NCI-H146 (cell line): ENCODE results near the gene MID1.

Experiments
- DNase-seq: peaks from one replicate; lab custom pipeline; 2025; lab: John Stamatoyannopoulos, UW

The MID1 gene

DNA sequence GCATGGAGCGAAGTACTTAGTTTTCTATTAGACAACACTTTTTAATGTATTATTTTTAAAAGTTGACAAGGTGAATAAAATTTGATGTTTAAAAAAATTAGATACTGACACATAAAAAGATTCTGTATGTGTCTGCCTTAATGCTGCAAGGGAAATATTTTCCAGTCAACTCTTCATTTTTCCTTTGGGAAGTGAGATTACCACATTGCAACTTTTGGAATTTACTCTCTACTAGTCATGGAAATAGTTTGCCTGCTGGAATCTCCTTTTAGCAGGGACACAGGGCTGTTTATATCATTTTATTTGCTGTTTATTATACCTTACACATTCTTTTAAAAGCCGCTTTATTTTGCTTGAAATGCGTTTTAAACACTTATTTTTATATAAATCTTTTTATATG lies 135.1 kb downstream of the MID1 start:
- DNase-seq = no peak

DNA sequence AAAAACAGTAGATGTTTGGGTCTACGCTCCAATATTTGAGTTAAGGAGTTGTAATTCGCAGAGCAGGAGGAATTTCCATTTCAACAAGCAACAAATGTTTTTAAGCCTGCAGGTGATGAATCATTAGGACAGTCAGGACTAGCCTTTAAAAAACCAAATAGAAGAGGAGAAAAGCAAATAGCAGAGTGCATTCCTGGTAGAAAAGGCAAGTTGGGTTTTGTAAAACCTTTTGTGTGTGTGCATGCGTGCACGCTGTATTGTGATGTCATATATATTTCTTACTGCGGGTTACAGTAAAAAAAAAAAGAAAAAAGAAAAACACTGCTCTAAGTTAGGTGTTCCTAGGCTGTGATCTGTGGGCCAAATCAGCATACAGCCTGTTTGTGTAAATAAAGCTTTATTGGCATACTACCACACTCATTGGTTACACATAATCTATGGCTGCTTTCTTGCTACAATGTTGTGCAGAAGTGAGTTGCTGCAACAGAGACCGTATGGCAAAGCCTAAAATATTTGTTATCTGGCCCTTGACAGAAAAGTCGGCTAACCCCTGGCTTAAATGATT lies 135.6 kb downstream of the MID1 start:
- no peak for DNase-seq

DNA sequence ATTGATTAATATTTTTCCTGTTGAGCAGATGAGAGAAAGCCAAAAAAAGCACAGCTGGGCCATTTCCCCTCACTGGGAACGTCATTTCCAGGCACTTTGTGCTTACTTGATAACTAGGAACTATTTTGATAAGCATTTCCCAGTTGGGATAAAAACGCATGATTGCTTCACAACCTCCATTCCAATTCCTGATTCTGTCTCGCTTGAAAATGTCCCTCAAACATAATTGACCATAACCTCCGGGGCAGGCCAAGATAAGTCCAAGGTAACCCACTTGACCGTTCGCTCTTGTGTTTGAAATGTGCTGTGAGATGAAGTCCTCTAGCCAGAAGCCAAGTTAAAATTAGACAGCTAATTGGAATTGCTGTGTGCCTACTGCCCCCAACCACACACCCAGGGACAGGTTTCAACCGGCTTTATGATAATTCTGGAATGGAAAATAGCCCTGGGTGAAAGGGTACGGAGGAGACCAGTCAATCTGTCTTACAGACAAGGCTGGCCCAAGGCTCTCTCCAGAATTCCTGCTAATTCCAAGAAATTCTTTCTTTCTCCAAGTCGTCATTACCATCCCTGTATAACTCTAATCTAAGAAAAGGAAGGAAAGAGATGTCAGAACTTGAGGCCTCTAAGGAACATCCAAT lies 137.1 kb downstream of the MID1 start:
- no peak for DNase-seq

DNA sequence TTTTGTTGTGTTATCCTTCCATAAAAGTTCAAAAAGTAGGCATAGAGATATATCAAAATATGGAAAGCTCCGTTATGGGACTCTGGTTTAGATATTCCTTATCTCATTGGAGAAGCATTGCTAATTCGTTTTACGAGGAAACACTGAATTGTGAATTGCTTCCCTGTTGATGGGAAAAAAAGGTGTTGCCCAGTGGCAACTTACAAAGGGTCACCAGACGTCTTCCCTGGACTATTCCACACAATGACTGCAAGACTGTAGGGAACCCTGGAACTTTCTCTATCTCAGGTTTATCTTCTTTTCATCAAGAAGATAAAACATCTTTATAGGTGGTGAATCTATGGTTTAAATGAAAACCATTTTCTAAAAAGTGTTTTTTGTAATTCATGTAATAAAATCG lies 137.7 kb downstream of the MID1 start:
- no peak for DNase-seq

DNA sequence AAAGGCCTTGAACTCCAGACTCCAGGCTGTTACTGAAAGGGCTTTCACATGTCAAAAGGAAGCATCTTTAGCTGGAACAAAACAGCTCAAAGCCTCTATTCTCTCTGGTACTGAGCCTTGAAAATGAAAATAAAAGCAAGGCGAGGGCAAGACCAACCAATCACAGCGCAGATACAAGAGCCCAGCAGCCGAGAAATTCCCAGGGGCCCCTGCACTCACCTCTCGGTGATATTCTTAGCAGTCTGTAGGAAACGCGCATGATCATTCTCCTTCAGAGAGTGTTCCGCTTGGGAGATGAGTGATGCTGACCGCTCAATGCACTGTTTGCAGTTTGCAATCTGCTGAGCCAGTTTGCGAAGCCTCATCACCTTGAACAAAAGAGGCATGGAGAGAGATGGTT lies 138.1 kb downstream of the MID1 start:
- no peak for DNase-seq

DNA sequence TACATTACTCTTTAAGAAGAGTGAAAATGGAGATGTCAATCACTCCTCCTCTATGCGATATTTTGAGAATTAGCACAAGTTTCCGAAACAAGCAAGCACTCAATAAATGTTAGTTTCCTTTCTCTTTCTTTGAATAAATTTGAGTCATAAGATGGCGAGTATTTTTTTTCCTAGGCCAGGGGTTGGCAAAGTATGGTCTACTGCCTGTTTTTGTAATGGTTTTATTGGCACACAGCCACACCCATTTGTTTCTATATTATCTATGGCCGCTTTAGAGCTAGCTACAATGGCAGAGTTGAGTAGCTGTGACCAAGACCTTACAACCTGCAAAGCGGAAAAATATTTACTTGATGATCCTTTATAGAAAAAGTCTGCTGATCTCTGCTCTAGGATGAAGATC lies 139.5 kb downstream of the MID1 start:
- DNase-seq = no peak

DNA sequence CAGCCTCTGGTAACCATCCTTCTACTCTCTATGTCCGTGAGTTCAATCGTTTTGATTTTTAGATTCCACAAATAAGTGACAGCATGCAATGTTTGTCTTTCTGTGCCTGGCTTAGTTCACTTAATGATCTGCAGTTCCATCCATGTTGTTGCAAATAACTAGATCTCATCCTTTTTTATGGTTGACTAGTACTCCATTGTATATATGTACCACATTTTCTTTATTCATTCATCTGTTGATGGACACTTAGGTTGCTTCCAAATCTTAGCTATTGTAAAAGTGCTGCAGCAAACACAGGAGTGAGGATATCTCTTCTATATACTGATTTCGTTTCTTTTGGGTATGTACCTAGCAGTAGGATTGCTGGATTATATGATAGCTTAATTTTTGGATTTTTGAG lies 140.9 kb downstream of the MID1 start:
- DNase-seq = no peak

DNA sequence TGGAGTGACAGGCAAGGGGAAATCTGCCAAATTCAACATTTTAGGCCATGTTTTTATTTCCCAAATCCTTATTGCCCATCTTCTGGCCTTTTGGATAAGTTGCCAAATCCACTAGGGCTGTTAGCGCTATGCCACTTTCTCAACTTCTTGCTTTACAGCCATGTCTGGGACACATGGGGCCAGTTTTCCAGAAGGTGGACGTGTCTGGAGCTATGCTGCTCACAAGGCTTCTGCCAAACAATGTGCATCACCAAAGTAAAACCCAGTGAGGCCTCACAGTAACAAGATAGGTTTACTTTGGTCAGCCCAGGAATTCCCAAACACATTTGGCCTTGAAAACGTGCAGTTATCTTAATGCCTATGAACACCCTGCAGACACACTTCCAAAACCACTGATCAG lies 142.9 kb downstream of the MID1 start:
- no peak for DNase-seq

DNA sequence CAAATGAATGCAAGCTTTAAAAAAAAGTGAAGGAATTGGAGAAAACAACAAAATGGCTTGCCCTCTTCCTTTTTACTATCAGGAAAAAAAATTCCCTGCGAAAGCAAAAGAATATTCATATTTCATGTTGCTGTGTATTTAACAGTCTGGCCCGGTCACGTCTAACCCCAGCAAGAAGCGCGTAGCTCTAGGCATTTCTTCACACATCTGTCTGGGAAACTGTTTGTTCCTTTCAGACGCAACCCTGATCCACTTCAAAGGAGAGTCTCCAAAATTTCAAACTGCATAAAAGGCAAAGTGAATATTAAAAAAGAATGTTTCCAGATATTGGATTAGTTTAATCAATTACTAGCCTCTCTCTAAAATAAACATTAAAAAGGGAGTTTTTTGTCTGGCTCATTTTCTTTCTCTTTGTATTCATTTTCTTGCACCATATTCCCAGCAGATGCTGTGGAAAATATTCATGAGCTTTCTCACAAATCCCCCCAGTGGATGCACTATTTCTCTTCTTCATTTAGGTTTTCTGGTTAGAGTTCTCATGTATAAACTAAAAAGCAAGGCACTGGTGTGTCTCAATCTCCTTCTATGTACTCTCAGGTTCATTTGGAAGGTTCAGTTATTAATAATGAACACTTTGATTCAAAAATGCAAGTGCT lies 145.3 kb downstream of the MID1 start:
- DNase-seq = no peak

DNA sequence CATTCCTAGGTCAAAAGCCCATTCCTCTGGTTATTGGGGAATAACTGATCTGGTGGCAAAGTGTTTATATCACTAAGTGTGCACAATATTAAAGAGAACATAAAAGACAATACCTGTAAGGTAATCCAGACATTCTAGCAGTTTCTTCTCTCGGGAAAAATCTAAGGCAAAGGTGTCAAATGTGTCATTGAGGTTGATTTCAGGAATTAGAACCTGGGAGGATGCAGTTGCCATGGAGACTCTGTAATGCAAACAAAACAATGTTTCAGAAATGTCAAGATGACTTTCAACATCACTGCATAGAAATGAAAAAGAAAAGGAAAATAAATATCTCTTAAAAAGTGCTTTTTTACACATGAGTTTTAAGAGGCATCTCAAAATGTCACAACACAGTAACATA lies 145.9 kb downstream of the MID1 start:
- no peak for DNase-seq

DNA sequence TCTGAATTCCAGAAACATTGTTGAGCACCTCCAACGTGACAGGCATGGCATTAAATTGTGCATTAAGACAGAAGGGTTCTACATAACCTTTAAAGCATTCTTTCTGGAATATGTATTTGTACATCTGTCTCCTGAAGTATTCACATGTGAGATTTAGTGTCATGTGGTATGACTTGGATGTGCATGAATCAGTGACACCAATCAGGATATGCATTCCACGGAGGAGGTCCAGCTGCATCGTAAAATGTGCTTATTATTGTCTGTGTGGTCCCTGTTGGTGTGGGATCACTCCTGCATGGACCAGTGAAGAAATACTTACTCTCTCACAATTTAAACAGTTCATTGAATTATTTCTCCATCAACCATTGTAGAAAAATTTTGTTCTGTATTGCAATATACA lies 149.0 kb downstream of the MID1 start:
- no peak for DNase-seq

DNA sequence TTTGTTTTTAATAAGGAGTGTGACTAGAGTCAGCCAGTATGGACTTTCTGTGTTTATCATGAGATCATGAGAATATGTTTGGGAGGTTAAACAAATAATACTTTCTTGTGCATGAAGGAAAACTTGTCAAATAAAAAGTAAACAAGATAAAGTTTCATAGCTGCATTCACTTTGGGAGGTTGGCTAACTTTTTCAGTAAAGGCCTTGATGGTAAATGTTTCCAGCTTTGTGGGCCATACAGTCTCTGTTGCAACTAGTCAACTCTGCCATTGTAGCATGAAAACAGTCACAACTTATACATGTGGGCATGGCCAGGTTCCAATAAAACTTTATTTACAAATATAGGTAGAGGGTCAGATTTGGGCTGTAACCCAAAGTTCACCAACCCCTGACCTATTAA lies 150.4 kb downstream of the MID1 start:
- no peak for DNase-seq

DNA sequence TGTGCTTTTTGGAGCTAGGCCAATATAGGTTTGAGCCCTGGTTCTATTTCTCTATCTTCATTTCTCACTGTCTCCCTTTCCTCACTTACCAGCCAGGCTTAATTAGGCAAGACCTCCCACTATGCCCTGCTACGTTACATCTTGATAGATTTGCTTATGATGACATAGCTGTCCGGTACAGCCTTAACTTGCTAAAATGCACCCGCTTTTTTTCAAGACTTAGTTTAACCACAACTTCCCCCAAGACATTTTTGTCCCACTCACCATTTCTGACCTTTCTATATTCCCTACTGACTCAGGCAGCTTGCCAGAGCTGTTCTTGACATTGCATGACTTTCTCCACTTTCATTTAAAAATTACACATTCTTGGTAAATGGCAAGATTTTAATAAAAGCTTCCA lies 152.6 kb downstream of the MID1 start:
- no peak for DNase-seq

DNA sequence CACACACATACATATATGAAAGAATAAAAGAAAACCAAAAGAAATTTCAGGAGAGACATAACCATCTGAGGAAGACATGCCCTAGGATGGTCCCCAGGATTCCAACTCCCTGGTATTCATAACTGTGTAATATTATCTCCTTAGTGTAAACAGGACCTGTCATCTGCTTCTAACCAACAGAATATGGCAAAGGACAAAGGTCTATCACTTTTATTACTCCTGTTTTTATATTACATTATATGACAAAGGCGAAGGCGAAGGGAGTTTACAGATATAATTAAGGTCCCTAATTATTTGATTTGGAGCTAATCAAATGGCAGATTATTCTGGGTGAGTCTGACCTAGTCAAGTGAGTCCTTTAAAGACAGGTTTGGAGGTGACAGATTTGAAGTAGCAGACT lies 155.1 kb downstream of the MID1 start:
- DNase-seq = no peak

DNA sequence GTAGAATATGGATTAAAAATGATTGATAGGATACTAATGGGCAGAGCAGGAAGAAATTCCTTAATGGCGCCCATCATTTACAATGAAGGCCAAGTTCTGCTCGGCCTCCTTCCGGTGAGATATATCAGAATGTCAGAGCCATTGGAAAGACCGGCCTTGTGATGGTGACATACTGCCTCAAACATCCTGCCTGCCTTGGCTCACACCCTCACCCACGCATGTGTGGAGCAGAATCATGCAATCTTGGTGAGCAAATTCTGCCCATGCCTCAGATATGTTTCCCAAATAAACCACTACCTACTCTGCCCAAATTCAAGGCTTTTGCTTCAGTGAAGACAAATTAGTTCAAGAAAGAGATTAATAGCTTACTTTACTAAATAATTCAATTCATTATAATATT lies 163.3 kb downstream of the MID1 start:
- no peak for DNase-seq

DNA sequence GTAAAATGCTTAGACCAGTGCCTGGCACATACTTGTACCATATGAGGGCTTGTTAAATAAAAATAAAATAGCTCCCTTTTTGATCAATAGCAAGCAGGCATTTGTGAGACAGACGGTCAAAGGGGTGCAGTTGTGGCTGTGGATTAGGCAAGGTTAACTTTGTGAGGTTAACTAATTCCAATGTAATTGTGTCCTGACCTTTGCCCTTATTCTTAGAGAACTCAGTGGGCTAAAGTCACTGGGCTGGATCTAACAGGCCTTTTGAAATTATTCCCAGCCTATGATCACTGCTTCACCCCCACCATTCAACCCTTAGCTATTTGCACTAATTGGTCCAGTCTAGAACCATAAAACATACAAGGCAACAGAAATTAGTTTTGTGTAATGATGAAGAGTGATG lies 166.4 kb downstream of the MID1 start:
- no peak for DNase-seq

DNA sequence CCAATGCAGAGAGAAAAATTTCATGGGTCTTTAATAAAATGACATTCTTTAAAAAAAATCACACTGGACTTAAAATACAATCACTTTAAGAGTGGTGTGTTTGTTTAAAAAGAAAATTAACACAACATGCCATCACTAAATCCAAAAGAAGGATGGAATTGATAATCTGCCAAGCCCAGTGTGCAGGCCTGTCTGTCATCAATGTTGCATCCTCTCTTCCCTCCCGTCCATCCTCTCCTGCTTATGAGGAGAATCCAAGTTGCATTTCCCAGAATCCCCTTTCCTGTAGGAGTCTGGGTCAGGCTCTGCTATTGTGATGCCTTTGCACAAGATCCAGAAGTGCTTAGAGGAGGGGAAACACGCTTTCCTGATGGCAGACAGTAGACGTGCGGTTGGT lies 169.4 kb downstream of the MID1 start:
- no peak for DNase-seq

DNA sequence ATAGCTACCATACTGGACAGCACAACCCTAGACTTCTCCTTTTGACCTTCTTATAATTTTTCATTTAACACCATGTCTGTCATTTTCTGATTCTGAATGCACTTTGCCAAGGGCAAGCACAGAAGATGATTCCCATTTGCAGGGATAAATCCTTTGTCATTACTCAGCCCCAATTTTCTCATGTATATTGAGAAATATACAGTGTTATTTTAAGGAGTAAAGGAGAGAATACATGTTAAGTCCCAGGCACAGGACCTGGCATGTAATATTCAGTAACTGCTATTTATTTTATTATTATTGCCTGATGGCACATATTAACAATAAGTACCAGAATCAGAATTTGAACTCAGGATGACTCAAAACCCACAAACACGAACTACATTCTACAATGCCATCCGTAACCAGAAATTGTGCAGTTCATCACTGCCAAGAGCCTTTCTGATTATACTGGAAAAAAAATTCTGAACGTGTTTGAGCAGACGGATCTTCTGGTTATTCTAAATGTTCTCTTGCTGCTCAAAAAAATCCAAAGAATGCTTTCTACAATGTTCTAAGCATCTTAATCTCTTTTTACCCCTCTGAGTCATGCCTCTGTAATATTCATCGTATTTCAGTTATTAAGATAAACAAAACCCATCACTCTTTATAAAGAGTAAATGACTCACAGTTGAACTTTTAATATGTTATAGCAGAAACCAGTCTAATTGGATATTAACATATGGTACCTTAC lies 170.0 kb downstream of the MID1 start:
- DNase-seq = no peak

DNA sequence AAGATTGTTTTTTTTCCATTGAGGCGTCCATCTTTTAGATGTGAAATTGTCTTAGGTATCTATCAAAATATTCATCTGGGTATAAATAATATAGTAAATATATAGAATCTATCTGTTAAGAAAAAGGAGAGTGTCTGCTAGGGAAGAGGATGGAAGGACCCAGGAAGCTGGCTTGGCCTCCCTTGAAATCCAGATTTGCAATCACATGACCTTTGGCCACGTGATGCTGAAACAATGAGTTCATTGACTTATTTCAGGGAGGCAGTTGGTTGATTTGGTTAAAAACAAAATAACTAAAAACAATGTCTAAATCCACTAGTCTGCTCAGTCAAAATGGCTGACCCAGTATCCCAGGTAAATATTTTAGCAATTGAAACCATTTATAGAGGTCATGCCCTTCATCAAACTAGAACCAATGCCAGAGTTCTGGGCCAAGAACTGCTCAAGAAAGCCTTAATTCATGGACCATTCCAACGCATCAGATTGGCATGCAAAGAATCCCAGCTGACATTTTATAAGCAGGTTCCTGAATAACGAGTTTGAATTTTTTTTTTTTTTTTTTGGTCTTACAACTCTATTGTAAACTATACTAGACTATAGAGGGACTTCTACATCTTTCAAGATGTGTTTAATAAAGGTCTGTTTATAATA lies 172.7 kb downstream of the MID1 start:
- no peak for DNase-seq

DNA sequence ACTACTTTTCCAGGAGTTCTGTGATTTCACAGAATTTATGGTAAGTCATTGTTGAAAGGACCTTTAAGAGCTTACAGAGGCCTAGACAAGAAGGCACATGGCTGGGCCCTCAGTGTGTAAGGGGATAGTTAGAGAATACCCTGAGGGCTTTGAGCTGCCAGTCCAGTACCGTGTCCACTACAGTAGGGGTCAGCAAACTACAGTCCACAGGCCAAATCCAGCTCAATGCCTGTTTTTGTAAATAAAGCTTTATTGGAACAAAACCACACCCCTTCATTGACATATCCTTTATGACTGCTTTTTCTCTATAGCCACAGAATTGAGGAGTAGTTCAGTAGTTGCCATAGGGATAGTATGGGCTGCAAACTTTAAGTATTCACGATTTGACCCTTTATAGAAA lies 176.2 kb downstream of the MID1 start:
- DNase-seq = no peak

DNA sequence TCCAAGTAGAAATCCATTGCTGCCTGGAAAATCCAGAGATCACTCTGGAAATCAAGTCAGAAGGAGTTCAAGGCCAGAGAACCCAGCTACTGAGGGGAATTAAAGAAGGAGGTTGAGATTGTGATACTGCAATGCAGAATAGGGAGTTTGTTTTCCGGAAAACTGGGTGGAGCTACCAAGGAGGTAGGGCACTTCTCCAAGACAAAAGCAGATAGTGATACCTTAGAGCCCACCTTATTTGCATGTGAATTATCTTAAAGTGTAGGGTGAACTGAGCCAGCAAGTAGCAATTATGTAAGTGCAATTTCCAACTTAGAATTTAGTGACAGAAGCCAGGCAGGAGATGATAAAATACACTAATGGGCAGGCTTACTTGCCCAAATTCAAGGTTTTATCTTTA lies 178.9 kb downstream of the MID1 start:
- no peak for DNase-seq

DNA sequence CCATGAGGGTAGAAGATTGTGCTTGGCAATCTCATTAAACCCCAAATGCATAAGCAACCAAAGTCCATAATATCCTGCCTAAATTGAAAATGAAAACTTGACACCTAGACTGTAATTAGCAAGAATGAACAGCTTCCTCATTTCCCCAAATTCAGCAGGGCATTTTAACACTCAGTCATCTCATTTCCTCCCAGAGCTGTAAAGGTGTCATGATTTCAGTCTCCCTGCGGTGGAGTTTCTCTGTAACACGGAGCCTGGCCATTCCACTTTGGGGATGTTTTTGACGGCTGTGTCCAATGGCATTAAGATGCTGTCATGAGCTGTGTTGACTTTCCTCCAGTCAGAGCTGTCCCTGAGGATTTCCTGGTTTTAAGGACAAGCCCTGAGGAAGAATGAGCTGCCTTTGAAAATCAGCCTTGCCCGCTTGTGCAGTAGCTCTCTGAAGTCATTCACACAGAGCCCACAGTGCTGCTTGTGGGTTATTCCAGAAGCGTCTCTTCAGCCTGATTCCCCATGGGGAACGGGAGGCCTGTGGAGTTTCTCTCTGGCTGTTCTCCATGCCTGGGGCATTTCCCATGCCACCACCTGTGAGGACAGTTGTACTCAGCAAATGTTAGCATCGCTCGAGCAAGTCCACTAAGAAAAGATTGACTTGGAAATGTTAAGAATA lies 187.0 kb downstream of the MID1 start:
- DNase-seq = no peak
